ENCODE data around the gene ANKRD27.

DNA sequence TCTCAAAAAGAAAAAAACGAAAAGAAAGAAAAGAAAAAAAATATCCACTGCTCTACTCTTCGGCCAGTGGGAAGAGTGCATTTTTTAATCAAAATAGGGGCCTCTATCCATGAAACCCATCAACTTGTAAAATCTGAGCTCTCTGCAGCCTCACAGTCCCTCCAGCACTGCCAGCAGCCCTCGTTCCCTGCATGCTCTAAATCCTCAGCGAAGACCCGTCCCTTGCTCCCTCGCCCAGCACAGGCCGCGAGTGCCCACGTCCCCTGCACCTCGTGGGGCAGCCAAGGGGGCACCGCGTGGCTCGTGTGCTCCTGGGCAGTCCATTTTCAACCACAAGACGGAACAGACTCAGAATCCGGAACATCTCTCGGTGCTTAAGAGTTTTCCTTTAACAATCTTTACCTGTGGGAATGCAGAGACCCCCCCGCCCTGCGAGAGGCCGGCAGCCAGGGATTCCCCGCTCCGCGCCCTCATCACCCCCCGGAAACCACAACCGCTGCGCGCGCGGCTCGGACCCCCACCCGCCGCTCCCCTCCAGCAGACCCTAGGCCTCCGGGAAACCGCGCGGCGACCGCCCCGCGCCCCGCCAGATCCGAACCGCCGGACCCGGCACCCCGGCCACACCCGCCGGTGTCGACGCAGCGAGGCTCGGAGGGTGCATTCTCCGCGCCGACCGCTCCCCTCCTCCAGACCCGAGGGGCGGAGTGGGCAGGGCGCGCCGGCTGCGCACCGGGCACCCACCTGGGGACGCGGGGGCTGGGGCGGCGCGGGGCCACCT, 638 bp downstream of the ANKRD27 start:
- TF ChIP-seq, protein P1, sequence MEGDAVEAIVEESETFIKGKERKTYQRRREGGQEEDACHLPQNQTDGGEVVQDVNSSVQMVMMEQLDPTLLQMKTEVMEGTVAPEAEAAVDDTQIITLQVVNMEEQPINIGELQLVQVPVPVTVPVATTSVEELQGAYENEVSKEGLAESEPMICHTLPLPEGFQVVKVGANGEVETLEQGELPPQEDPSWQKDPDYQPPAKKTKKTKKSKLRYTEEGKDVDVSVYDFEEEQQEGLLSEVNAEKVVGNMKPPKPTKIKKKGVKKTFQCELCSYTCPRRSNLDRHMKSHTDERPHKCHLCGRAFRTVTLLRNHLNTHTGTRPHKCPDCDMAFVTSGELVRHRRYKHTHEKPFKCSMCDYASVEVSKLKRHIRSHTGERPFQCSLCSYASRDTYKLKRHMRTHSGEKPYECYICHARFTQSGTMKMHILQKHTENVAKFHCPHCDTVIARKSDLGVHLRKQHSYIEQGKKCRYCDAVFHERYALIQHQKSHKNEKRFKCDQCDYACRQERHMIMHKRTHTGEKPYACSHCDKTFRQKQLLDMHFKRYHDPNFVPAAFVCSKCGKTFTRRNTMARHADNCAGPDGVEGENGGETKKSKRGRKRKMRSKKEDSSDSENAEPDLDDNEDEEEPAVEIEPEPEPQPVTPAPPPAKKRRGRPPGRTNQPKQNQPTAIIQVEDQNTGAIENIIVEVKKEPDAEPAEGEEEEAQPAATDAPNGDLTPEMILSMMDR (IDR thresholded peaks at IDR 0.05): peak in 1 of 5 experiments; percentile 23
- TF ChIP-seq POLR2AphosphoS5 (IDR thresholded peaks at IDR 0.05): no peak
- TF ChIP-seq EP300 (IDR thresholded peaks at IDR 0.05; ENCODE audit: low read depth): no peak
